ENCODE measurements around the gene NGB. TPM values are rescaled to one million over a fixed set of nuclear protein-coding genes. Genes with fewer than 3 reads are reported as not detected.

NGB gene
- total RNA-seq, 4 donors from 2014 or later: not detected

- no peaks in the 10 kb centered on the region for H3K27me3 ChIP-seq
- H3K36me3 ChIP-seq: no peaks in the 10 kb centered on the region
- peak overlapping the region in 1 of 2 donors; percentile 88 for H3K27ac ChIP-seq
- H3K4me1 ChIP-seq: peaks cover 0 to 6% of the 10 kb centered on the region in 2 donors
- no peaks in the 10 kb centered on the region for H3K9me3 ChIP-seq
- TF ChIP-seq CTCF (IDR thresholded peaks at IDR 0.05) (no peak), POLR2A (IDR thresholded peaks at IDR 0.05) (no peak)
- intact Hi-C loops (cut with DNase I; ENCODE audit: low total_unique reads): no loop called here
- DNase-seq: no peak
- no peak overlapping the region for H3K4me3 ChIP-seq
Observed at GRCh38 chr14:77305696-77306095, 34.7 kb upstream of the NGB start.

- Histone ChIP-seq H3K9me3 (no peaks in the 10 kb centered on the region), H3K4me3 (no peak overlapping the region), H3K27me3 (no peaks in the 10 kb centered on the region), H3K36me3 (no peaks in the 10 kb centered on the region), H3K4me1 (peaks cover 0 to 6% of the 10 kb centered on the region in 2 donors), H3K27ac (peak overlapping the region; percentile 35 to 88)
- TF ChIP-seq POLR2A (IDR thresholded peaks at IDR 0.05) (no peak), CTCF (IDR thresholded peaks at IDR 0.05) (no peak)
- intact Hi-C loops (cut with DNase I; ENCODE audit: low total_unique reads): no loop called here
- DNase-seq: no peak
Observed at GRCh38 chr14:77303417-77304156, 32.6 kb upstream of the NGB start.

- H3K9me3 ChIP-seq: no peaks in the 10 kb centered on the region
Observed at GRCh38 chr14:77302926-77303325, 31.9 kb upstream of the NGB start.

GRCh38 chr14:77301103-77301502 lies 30.1 kb upstream of the NGB start:
- Histone ChIP-seq H3K4me3 (no peak overlapping the region), H3K9me3 (no peaks in the 10 kb centered on the region), H3K27ac (peak overlapping the region in 1 of 2 donors; percentile 10), H3K36me3 (no peaks in the 10 kb centered on the region), H3K4me1 (peaks cover 0 to 4% of the 10 kb centered on the region in 2 donors), H3K27me3 (no peaks in the 10 kb centered on the region)
- DNase-seq: peak; percentile 75 to 84
- intact Hi-C loops (cut with DNase I; ENCODE audit: low total_unique reads): no loop called here
- TF ChIP-seq POLR2A (IDR thresholded peaks at IDR 0.05) (no peak), CTCF (IDR thresholded peaks at IDR 0.05) (peak; percentile 67 to 71 (median 68))

More at GRCh38 chr14:77302926-77303325, 31.9 kb upstream of the NGB start:
- H3K4me3 ChIP-seq: no peak overlapping the region
- no peaks in the 10 kb centered on the region for H3K36me3 ChIP-seq
- peaks cover 0 to 6% of the 10 kb centered on the region in 2 donors for H3K4me1 ChIP-seq
- H3K27ac ChIP-seq: peak overlapping the region; percentile 35 to 88
- intact Hi-C loops (cut with DNase I; ENCODE audit: low total_unique reads): no loop called here
- DNase-seq: no peak
- TF ChIP-seq POLR2A (IDR thresholded peaks at IDR 0.05) (no peak), CTCF (IDR thresholded peaks at IDR 0.05) (no peak)
- H3K27me3 ChIP-seq: no peaks in the 10 kb centered on the region

GRCh38 chr14:77299771-77300170 lies 28.8 kb upstream of the NGB start:
- Histone ChIP-seq H3K36me3 (no peaks in the 10 kb centered on the region), H3K27me3 (no peaks in the 10 kb centered on the region), H3K27ac (no peak overlapping the region), H3K4me3 (no peak overlapping the region), H3K4me1 (no peaks in the 10 kb centered on the region), H3K9me3 (no peaks in the 10 kb centered on the region)
- TF ChIP-seq POLR2A (IDR thresholded peaks at IDR 0.05) (no peak), CTCF (IDR thresholded peaks at IDR 0.05) (no peak)
- DNase-seq: no peak
- intact Hi-C loops (cut with DNase I; ENCODE audit: low total_unique reads): no loop called here
